ENCODE measurements around the gene TMEM222. TPM values are rescaled to one million over a fixed set of nuclear protein-coding genes. Genes with fewer than 3 reads are reported as not detected.

The TMEM222 gene
- total RNA-seq, 1 donor from 2014 or later, result 19.4 TPM

DNA sequence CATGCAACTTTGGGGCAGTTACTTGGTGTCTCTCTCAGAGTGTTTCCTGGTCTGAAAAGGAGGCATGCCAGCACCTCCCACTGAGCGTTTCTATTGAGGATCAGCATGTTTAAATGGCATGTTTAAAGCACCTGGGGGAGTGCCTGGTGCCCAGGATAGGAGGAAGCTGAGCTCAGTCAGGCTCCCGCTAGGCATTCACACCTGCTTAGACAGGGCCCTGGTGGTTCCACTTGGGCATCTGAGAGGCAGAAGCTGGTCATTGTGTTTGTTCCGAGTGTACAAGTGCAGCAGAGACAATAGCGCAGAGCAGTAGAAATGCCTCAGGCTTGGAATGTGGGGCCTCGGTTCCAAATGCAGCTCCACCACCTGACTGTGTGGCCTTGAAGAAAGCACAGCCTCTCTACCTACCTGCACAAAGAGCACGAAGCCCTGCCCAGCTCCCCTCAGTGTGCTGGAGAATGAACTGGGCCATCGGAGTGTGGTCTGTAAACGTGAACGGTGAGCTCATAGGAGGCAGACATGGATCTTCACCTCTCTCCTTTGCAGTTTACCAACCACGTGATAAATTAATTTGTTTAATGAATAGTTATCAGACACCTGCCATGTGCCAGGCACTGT is 20.3 kb upstream of the TMEM222 start:
- Histone ChIP-seq H3K27me3 (ENCODE audit: low read depth) (no peaks in the 10 kb centered on the region), H3K36me3 (peaks cover 67% of the 10 kb centered on the region), H3K27ac (replicated peaks) (no peak overlapping the region), H3K4me1 (peaks cover 43% of the 10 kb centered on the region), H3K4me3 (no peak overlapping the region), H3K9me3 (replicated peaks) (no peaks in the 10 kb centered on the region)
- TF ChIP-seq, protein P1, sequence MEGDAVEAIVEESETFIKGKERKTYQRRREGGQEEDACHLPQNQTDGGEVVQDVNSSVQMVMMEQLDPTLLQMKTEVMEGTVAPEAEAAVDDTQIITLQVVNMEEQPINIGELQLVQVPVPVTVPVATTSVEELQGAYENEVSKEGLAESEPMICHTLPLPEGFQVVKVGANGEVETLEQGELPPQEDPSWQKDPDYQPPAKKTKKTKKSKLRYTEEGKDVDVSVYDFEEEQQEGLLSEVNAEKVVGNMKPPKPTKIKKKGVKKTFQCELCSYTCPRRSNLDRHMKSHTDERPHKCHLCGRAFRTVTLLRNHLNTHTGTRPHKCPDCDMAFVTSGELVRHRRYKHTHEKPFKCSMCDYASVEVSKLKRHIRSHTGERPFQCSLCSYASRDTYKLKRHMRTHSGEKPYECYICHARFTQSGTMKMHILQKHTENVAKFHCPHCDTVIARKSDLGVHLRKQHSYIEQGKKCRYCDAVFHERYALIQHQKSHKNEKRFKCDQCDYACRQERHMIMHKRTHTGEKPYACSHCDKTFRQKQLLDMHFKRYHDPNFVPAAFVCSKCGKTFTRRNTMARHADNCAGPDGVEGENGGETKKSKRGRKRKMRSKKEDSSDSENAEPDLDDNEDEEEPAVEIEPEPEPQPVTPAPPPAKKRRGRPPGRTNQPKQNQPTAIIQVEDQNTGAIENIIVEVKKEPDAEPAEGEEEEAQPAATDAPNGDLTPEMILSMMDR (IDR thresholded peaks at IDR 0.05; ENCODE audit: borderline replicate concordance), result no peak
- no peak for DNase-seq
- intact Hi-C loops (cut with micrococcal nuclease), result loop anchor here (5.0 kb wide), 2 partner anchors 91 to 306 kb away; partner anchors contain the start of gene GPR3

DNA sequence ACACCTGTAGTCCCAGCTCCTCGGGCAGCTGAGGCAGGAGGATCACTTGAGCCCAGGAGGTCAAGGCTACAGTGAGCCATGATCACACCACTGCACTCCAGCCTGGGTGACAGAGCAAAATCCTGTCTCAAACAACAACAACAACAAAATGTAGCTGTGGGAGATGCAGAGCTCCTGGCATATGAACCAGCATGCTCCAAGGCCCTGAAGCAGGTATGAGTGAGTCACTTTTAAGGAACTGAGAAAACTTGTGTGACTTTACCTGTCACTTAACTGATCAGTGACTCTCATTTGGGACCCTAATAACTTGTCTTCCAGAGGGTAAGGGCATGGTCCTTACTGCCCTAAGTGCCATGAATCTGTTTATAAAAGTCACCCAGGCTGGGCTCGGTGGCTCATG is 19.4 kb upstream of the TMEM222 start:
- Histone ChIP-seq H3K27me3 (ENCODE audit: low read depth) (no peaks in the 10 kb centered on the region), H3K4me1 (peaks cover 38% of the 10 kb centered on the region), H3K9me3 (replicated peaks) (no peaks in the 10 kb centered on the region), H3K4me3 (no peak overlapping the region), H3K36me3 (peaks cover 63% of the 10 kb centered on the region), H3K27ac (replicated peaks) (no peak overlapping the region)
- DNase-seq, result no peak
- intact Hi-C loops (cut with micrococcal nuclease), result loop anchor here (5.0 kb wide), 2 partner anchors 90 to 305 kb away; partner anchors contain the start of gene GPR3
- TF ChIP-seq, protein P1 (IDR thresholded peaks at IDR 0.05; ENCODE audit: borderline replicate concordance), result no peak

DNA sequence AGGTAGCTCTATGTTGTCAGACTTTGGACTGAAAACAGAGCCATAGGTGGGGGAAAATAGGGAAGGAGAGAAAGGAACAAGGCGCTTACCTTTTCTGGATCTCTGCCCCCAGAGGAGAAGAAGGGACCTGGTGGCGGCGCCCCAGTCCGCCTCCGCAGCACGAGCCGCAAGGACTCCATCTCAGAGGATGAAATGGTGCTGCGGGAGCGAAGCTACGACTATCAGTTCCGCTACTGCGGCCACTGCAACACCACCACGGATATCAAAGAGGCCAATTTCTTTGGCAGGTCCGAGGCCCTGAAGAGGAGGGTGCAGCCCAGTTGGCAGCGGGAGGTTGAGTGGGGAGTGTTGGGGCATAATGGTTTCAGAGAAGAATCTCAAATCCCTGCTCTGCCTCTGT is 18.5 kb upstream of the TMEM222 start:
- H3K27ac ChIP-seq (replicated peaks), result no peak overlapping the region
- H3K9me3 ChIP-seq (replicated peaks), result no peaks in the 10 kb centered on the region
- TF ChIP-seq, protein P1 (IDR thresholded peaks at IDR 0.05; ENCODE audit: borderline replicate concordance), result no peak
- intact Hi-C loops (cut with micrococcal nuclease), result loop anchor here (5.0 kb wide), 2 partner anchors 89 to 304 kb away; partner anchors contain the start of gene GPR3
- no peak for DNase-seq
- H3K27me3 ChIP-seq (ENCODE audit: low read depth), result no peaks in the 10 kb centered on the region
- H3K36me3 ChIP-seq, result peaks cover 54% of the 10 kb centered on the region
- no peak overlapping the region for H3K4me3 ChIP-seq
- peaks cover 29% of the 10 kb centered on the region for H3K4me1 ChIP-seq

DNA sequence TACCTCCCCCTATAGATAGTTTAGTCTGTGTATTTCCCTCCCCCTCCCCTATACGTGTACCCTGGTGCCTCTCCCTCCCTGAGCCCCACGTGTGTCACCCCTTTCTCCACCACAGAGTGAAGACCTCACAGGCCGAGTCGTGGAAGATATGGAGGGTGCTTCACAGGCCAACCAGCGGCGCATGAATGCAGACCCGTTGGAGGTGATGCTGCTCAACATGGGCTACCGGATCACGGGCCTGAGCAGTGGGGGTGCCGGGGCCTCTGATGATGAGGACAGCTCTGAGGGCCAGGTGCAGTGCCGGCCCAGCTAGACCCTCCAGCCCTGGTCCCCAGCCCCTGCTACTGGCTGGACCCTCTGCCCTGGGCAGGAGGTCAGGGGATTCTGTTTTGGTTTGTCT is 15.9 kb upstream of the TMEM222 start:
- no peaks in the 10 kb centered on the region for H3K9me3 ChIP-seq (replicated peaks)
- intact Hi-C loops (cut with micrococcal nuclease), result no loop called here
- no peaks in the 10 kb centered on the region for H3K27me3 ChIP-seq (ENCODE audit: low read depth)
- H3K4me3 ChIP-seq, result no peak overlapping the region
- no peak overlapping the region for H3K27ac ChIP-seq (replicated peaks)
- no peak for DNase-seq
- H3K4me1 ChIP-seq, result peaks cover 3% of the 10 kb centered on the region
- TF ChIP-seq, protein P1 (IDR thresholded peaks at IDR 0.05; ENCODE audit: borderline replicate concordance), result no peak
- H3K36me3 ChIP-seq, result peaks cover 50% of the 10 kb centered on the region

DNA sequence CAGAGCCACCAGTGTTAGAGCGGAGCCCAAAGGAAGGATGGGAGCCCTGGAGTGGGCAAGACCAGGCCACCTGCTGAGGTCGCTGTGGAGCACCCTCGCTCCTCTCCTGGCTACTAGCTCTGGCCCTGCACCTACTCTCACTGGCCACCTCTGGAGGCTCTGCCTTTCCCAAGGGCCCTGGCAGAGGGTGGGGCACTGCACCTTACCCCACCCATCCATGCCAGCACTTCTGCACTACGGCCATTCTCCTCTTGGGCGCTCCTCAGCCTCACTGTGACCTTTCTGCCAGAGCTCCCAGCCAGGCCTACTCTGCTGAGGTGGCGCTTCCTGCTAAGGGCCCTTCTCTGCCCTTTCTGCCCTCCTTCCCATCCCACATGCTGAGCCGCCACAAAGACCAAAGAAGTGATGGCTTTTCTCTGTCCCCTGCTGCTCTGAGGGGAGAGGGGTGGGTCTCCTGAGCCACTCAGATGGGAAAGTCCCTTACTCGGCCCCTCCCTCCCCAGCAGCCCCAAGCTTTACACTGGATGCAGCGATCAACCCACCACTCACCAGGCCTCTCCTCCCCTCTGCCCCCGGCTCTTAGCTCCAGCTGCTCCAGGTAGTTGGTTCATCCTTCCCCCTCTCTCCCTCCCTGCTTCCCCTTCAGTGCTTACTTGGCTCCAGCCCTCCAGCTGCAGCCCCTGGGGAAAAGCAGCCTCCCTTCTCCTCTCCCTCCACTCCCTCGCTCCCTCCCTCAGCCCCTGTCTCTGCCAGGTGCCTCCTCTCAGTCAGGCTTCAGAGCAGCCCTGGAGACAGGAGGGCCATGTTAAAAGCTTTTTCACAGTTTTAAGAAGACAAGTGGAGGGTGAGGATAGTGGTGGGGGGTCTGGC is 14.8 kb upstream of the TMEM222 start:
- TF ChIP-seq, protein P1 (IDR thresholded peaks at IDR 0.05; ENCODE audit: borderline replicate concordance), result no peak
- H3K4me1 ChIP-seq, result no peaks in the 10 kb centered on the region
- no peak for DNase-seq
- no peaks in the 10 kb centered on the region for H3K27me3 ChIP-seq (ENCODE audit: low read depth)
- no peak overlapping the region for H3K4me3 ChIP-seq
- H3K9me3 ChIP-seq (replicated peaks), result no peaks in the 10 kb centered on the region
- H3K36me3 ChIP-seq, result peaks cover 41% of the 10 kb centered on the region
- intact Hi-C loops (cut with micrococcal nuclease), result no loop called here
- no peak overlapping the region for H3K27ac ChIP-seq (replicated peaks)

Measured in left ventricle myocardium inferior (tissue), 1 donor.